ENCODE measurements around the gene BBS7.

GRCh38 chr4:121827853-121828252 lies 42.4 kb downstream of the BBS7 start:
- TF ChIP-seq CTCF (IDR thresholded peaks at IDR 0.05), result no peak
- no peak for TF ChIP-seq KDM1A (IDR thresholded peaks at IDR 0.05; ENCODE audit: low read depth)
- no peak for TF ChIP-seq CEBPB (IDR thresholded peaks at IDR 0.05)
- no peak for TF ChIP-seq USF2 (IDR thresholded peaks at IDR 0.05)
- TF ChIP-seq POLR2A (IDR thresholded peaks at IDR 0.05; ENCODE audit: low read length), result no peak
- no peak for TF ChIP-seq EP300 (IDR thresholded peaks at IDR 0.05)
- TF ChIP-seq CBX8 (IDR thresholded peaks at IDR 0.05), result no peak
- TF ChIP-seq SMC3 (IDR thresholded peaks at IDR 0.05), result no peak
- no peak for TF ChIP-seq RAD21 (conservative IDR thresholded peaks at IDR 0.05 in 1 of 2, IDR thresholded peaks at IDR 0.05 in 1 of 2)
- no peak for TF ChIP-seq RFX5 (IDR thresholded peaks at IDR 0.05)
- no peak for TF ChIP-seq RNF2 (IDR thresholded peaks at IDR 0.05; ENCODE audit: borderline replicate concordance, low read depth)
- no peak for TF ChIP-seq CHD2 (IDR thresholded peaks at IDR 0.05; ENCODE audit: low read length, partially characterized antibody)
- TF ChIP-seq ATOH8 (CRISPR knock-in tag; IDR thresholded peaks at IDR 0.05; ENCODE audit: low read depth), result no peak
- TF ChIP-seq POLR2AphosphoS2 (conservative IDR thresholded peaks at IDR 0.05; ENCODE audit: low read length), result no peak
